Trophoblast cell (in vitro differentiated cells and primary cell): Measurements from ENCODE around the gene GNAI2.

Source experiments
- DNase-seq, 2 donors: peaks; one replicate each; pipeline ENCODE4 v3.0.0-alpha.2; 2016
- H2AFZ ChIP-seq: 2 replicates; pipeline ENCODE4 v1.6.1; 2013; ENCODE audit warnings: low read length, moderate library complexity, mild to moderate bottlenecking; ENCODE audit not compliant: insufficient read depth, poor library complexity
- H2AK5ac ChIP-seq: 2 replicates; pipeline ENCODE4 v1.6.1; 2013; ENCODE audit warnings: mild to moderate bottlenecking, low read length
- H2BK120ac ChIP-seq: 2 replicates; pipeline ENCODE4 v1.6.1; 2013; ENCODE audit warnings: low read length, mild to moderate bottlenecking, moderate library complexity; ENCODE audit not compliant: insufficient read depth, poor library complexity
- H2BK12ac ChIP-seq: 2 replicates; pipeline ENCODE4 v1.6.1; 2013; ENCODE audit warnings: mild to moderate bottlenecking, low read length, moderate library complexity
- H2BK5ac ChIP-seq: 2 replicates; pipeline ENCODE4 v1.6.1; 2013; ENCODE audit warnings: low read length, low read depth, moderate library complexity, mild to moderate bottlenecking; ENCODE audit not compliant: poor library complexity
- H3K14ac ChIP-seq: 2 replicates; pipeline ENCODE4 v1.6.1; 2013; ENCODE audit warnings: mild to moderate bottlenecking, low read length
- H3K18ac ChIP-seq: 2 replicates; pipeline ENCODE4 v1.6.1; 2013; ENCODE audit warnings: mild to moderate bottlenecking, low read length
- H3K23ac ChIP-seq: 2 replicates; pipeline ENCODE4 v1.6.1; 2013; ENCODE audit warnings: low read length
- H3K27ac ChIP-seq: 2 replicates; pipeline ENCODE4 v1.5.1; 2013; ENCODE audit warnings: low read depth, mild to moderate bottlenecking, inconsistent platforms, low read length, moderate library complexity
- H3K27me3 ChIP-seq: 2 replicates; pipeline ENCODE4 v1.6.1; 2013; ENCODE audit warnings: inconsistent platforms, mild to moderate bottlenecking, low read length, moderate library complexity; ENCODE audit not compliant: insufficient read depth
- H3K36me3 ChIP-seq, 2 experiments: 1 replicate in 1 of 2; 2 replicates in 1 of 2; pipeline ENCODE4 v1.6.1; 2013; ENCODE audit warnings: low read length in 2 of 2, mild to moderate bottlenecking in 2 of 2, moderate library complexity in 1 of 2; ENCODE audit not compliant: insufficient read depth in 2 of 2, control insufficient read depth in 1 of 2
- H3K4ac ChIP-seq: 2 replicates; pipeline ENCODE4 v1.6.1; 2013; ENCODE audit warnings: low read depth, mild to moderate bottlenecking, low read length, moderate library complexity
- H3K4me1 ChIP-seq, 2 experiments: 1 replicate in 1 of 2; 2 replicates in 1 of 2; pipeline ENCODE4 v1.6.1; 2013; ENCODE audit warnings: low read length in 2 of 2, mild to moderate bottlenecking in 2 of 2, moderate library complexity in 1 of 2; ENCODE audit not compliant: insufficient read depth in 2 of 2, control insufficient read depth in 1 of 2
- H3K4me2 ChIP-seq: 2 replicates; pipeline ENCODE4 v1.6.1; 2013; ENCODE audit warnings: inconsistent platforms, mild to moderate bottlenecking, low read length, moderate library complexity
- H3K4me3 ChIP-seq: 2 replicates; pipeline ENCODE4 v1.5.1; 2013; ENCODE audit warnings: mild to moderate bottlenecking, low read depth, low read length, inconsistent platforms
- H3K79me1 ChIP-seq: one replicate; pipeline ENCODE4 v1.6.1; 2013; ENCODE audit warnings: low read length
- H3K79me2 ChIP-seq: 2 replicates; pipeline ENCODE4 v1.6.1; 2013; ENCODE audit warnings: low read length, mild to moderate bottlenecking; ENCODE audit not compliant: control insufficient read depth, insufficient read depth, poor library complexity
- H3K9ac ChIP-seq: 2 replicates; pipeline ENCODE4 v1.6.1; 2013; ENCODE audit warnings: mild to moderate bottlenecking, low read length
- H3K9me3 ChIP-seq: 2 replicates; pipeline ENCODE4 v1.6.1; 2013; ENCODE audit warnings: low read depth, mild to moderate bottlenecking, control low read depth, inconsistent platforms, low read length; ENCODE audit not compliant: insufficient read depth
- H4K12ac ChIP-seq: 2 replicates; pipeline ENCODE4 v1.6.1; 2013; ENCODE audit warnings: low read depth, mild to moderate bottlenecking, low read length, moderate library complexity
- H4K8ac ChIP-seq: 2 replicates; pipeline ENCODE4 v1.6.1; 2013; ENCODE audit warnings: low read depth, mild to moderate bottlenecking, low read length, moderate library complexity
- H4K91ac ChIP-seq: one replicate; pipeline ENCODE4 v1.6.1; 2013; ENCODE audit warnings: low read depth, mild to moderate bottlenecking, low read length, moderate library complexity
- WGBS: extraction: QIAGEN DNeasy Blood & Tissue Kit; methylation state at CpG from one replicate; pipeline ENCODE4 v1.1.7; 2013; ENCODE audit warnings: missing lambda C conversion rate; ENCODE audit not compliant: insufficient read length, insufficient coverage; ENCODE audit errors: extremely low coverage; 5-methylcytosine and 5-hydroxymethylcytosine counted together

GNAI2 gene

GRCh38 chr3:50273689-50274065, 37.7 kb downstream of the GNAI2 start:
- Histone ChIP-seq H3K18ac (no peak overlapping the region), H3K4ac (no peak overlapping the region), H4K12ac (no peak overlapping the region), H3K79me2 (no peaks in the 10 kb centered on the region), H3K9me3 (peaks cover 10% of the 10 kb centered on the region), H3K79me1 (peaks cover 4% of the 10 kb centered on the region), H3K4me1 (peaks cover 25 to 31% of the 10 kb centered on the region in 2 experiments), H3K4me3 (no peak overlapping the region), H3K27ac (no peak overlapping the region), H3K4me2 (no peak overlapping the region), H4K8ac (no peak overlapping the region), H2BK5ac (no peak overlapping the region), H3K23ac (no peak overlapping the region), H2AK5ac (no peak overlapping the region), H4K91ac (no peak overlapping the region), H3K27me3 (peaks cover 11% of the 10 kb centered on the region), H3K9ac (no peak overlapping the region), H3K14ac (no peak overlapping the region), H2BK12ac (no peak overlapping the region), H2BK120ac (no peak overlapping the region), H2AFZ (no peak overlapping the region), H3K36me3 (no peaks in the 10 kb centered on the region)
- DNase-seq: no peak
- WGBS: no CpG with 5 or more reads among the region's 31 CpGs

- H3K14ac ChIP-seq: no peak overlapping the region
- peaks cover 4% of the 10 kb centered on the region for H3K79me1 ChIP-seq
- H3K9me3 ChIP-seq: peaks cover 10% of the 10 kb centered on the region
- H2AFZ ChIP-seq: no peak overlapping the region
- H3K27ac ChIP-seq: no peak overlapping the region
- H3K4me1 ChIP-seq: peaks cover 19 to 24% of the 10 kb centered on the region in 2 experiments
- no peak overlapping the region for H3K18ac ChIP-seq
- no peak overlapping the region for H2BK12ac ChIP-seq
- H2AK5ac ChIP-seq: no peak overlapping the region
- no peak overlapping the region for H2BK120ac ChIP-seq
- H3K79me2 ChIP-seq: no peaks in the 10 kb centered on the region
- no peak overlapping the region for H3K23ac ChIP-seq
- H4K12ac ChIP-seq: no peak overlapping the region
- no peak overlapping the region for H3K4ac ChIP-seq
- H3K27me3 ChIP-seq: peaks cover 11% of the 10 kb centered on the region
- WGBS: no CpG with 5 or more reads among the region's 26 CpGs
- no peak overlapping the region for H3K4me2 ChIP-seq
- no peak overlapping the region for H2BK5ac ChIP-seq
- peak; percentile 66 to 82 for DNase-seq
- no peak overlapping the region for H3K4me3 ChIP-seq
- no peaks in the 10 kb centered on the region for H3K36me3 ChIP-seq
- H4K8ac ChIP-seq: no peak overlapping the region
- no peak overlapping the region for H3K9ac ChIP-seq
- H4K91ac ChIP-seq: no peak overlapping the region
These were observed 38.5 kb downstream of the GNAI2 start for GRCh38 chr3:50274371-50275104.

- no peak overlapping the region for H3K9ac ChIP-seq
- no peak overlapping the region for H4K8ac ChIP-seq
- no peak overlapping the region for H3K4ac ChIP-seq
- no peak overlapping the region for H2AK5ac ChIP-seq
- H3K4me2 ChIP-seq: peak overlapping the region; percentile 2
- no peak overlapping the region for H4K12ac ChIP-seq
- H3K14ac ChIP-seq: no peak overlapping the region
- H3K79me1 ChIP-seq: peaks cover 4% of the 10 kb centered on the region
- no peak overlapping the region for H3K23ac ChIP-seq
- no peak overlapping the region for H2BK120ac ChIP-seq
- H2BK5ac ChIP-seq: no peak overlapping the region
- peaks cover 10% of the 10 kb centered on the region for H3K9me3 ChIP-seq
- no peak for DNase-seq
- H3K27ac ChIP-seq: no peak overlapping the region
- H3K36me3 ChIP-seq: no peaks in the 10 kb centered on the region
- no CpG with 5 or more reads among the region's 65 CpGs for WGBS
- H3K4me1 ChIP-seq: peaks cover 17 to 18% of the 10 kb centered on the region in 2 experiments
- H3K18ac ChIP-seq: no peak overlapping the region
- peaks cover 11% of the 10 kb centered on the region for H3K27me3 ChIP-seq
- no peak overlapping the region for H4K91ac ChIP-seq
- H2BK12ac ChIP-seq: no peak overlapping the region
- H2AFZ ChIP-seq: no peak overlapping the region
- no peak overlapping the region for H3K4me3 ChIP-seq
- H3K79me2 ChIP-seq: no peaks in the 10 kb centered on the region
These were observed 39.4 kb downstream of the GNAI2 start for GRCh38 chr3:50275141-50275995.

GRCh38 chr3:50275996-50276761, 40.2 kb downstream of the GNAI2 start:
- Histone ChIP-seq H3K27ac (no peak overlapping the region), H3K14ac (no peak overlapping the region), H3K9ac (no peak overlapping the region), H3K4me2 (no peak overlapping the region), H3K18ac (no peak overlapping the region), H2AFZ (no peak overlapping the region), H3K9me3 (peaks cover 10% of the 10 kb centered on the region), H2BK120ac (no peak overlapping the region), H2AK5ac (no peak overlapping the region), H4K12ac (no peak overlapping the region), H3K4ac (no peak overlapping the region), H3K27me3 (peaks cover 11% of the 10 kb centered on the region), H3K79me2 (no peaks in the 10 kb centered on the region), H2BK12ac (no peak overlapping the region), H4K91ac (no peak overlapping the region), H3K4me1 (peaks cover 12 to 13% of the 10 kb centered on the region in 2 experiments), H2BK5ac (no peak overlapping the region), H4K8ac (no peak overlapping the region), H3K36me3 (no peaks in the 10 kb centered on the region), H3K79me1 (peaks cover 4% of the 10 kb centered on the region), H3K23ac (no peak overlapping the region), H3K4me3 (no peak overlapping the region)
- WGBS: no CpG with 5 or more reads among the region's 79 CpGs
- no peak for DNase-seq
